Adrenal gland (tissue), 5 donors: ENCODE results near the gene ZNF700.
"Not testable (repeated sequence)": the region's sequence is repeated elsewhere in the genome, so short reads cannot be mapped to it uniquely, and the experiment has no call there.

Source experiments
- POLR2A ChIP-seq, 2 donors: fragments of 450-650 bp; IDR thresholded peaks; one replicate each; pipeline ENCODE4 v1.6.1; 2017; ENCODE audit warnings: antibody characterized with exemption in 2 of 2, mild to moderate bottlenecking in 2 of 2, moderate library complexity in 1 of 2
- TF ChIP-seq, protein P1 (sequence below), 6 experiments: fragments of 450-650 bp in 4 of 6; fragments of 200-600 bp in 2 of 6; sonication (generic) in 1 of 6; IDR thresholded peaks; 1 replicate in 5 of 6; 2 replicates in 1 of 6; pipeline versions ENCODE4 v1.5.1 to v1.8.0; 2016 to 2021; ENCODE audit warnings: antibody characterized with exemption in 6 of 6, mild to moderate bottlenecking in 2 of 6, moderate library complexity in 1 of 6
- donor health status: DM: no; HTN: no; CAD: no.

DNA sequence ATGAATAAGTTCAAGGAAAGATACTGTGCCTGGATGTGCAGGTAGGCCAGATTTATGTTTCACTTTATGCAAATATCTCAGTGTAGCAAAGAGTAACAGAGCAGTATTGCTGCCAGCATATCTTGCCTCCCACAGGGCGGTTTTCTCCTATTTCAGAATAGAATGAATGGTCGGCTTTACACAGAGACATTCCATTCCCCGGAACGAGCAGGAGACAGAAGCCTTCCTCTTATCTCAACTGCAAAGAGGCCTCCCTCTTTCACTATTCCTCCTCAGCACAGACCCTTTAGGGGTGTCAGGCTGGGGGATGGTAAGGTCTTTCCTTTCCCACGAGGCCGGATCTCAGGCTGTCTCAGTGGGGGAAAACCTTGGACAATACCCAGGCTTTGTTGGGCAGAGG is 35.0 kb upstream of the ZNF700 start:
- not testable (repeated sequence) for TF ChIP-seq POLR2A (IDR thresholded peaks at IDR 0.05)
- TF ChIP-seq, protein P1, sequence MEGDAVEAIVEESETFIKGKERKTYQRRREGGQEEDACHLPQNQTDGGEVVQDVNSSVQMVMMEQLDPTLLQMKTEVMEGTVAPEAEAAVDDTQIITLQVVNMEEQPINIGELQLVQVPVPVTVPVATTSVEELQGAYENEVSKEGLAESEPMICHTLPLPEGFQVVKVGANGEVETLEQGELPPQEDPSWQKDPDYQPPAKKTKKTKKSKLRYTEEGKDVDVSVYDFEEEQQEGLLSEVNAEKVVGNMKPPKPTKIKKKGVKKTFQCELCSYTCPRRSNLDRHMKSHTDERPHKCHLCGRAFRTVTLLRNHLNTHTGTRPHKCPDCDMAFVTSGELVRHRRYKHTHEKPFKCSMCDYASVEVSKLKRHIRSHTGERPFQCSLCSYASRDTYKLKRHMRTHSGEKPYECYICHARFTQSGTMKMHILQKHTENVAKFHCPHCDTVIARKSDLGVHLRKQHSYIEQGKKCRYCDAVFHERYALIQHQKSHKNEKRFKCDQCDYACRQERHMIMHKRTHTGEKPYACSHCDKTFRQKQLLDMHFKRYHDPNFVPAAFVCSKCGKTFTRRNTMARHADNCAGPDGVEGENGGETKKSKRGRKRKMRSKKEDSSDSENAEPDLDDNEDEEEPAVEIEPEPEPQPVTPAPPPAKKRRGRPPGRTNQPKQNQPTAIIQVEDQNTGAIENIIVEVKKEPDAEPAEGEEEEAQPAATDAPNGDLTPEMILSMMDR (IDR thresholded peaks at IDR 0.05): not testable (repeated sequence)
